Peyer's patch (tissue), 4 donors: ENCODE results near the gene TNFRSF13B.

ENCODE experiments used
- POLR2A ChIP-seq, 2 donors: fragments of 450-650 bp; IDR thresholded peaks; one replicate each; pipeline ENCODE4 v1.5.1; 2017; ENCODE audit warnings: antibody characterized with exemption in 2 of 2, mild to moderate bottlenecking in 2 of 2, moderate library complexity in 2 of 2
- TF ChIP-seq, protein P1 (sequence below), 6 experiments: fragments of 450-650 bp in 4 of 6; fragments of 200-600 bp in 2 of 6; sonication (generic) in 1 of 6; IDR thresholded peaks; one replicate each; pipeline ENCODE4 v1.5.1; 2017 to 2019; ENCODE audit warnings: antibody characterized with exemption in 6 of 6, mild to moderate bottlenecking in 3 of 6, moderate library complexity in 1 of 6

DNA sequence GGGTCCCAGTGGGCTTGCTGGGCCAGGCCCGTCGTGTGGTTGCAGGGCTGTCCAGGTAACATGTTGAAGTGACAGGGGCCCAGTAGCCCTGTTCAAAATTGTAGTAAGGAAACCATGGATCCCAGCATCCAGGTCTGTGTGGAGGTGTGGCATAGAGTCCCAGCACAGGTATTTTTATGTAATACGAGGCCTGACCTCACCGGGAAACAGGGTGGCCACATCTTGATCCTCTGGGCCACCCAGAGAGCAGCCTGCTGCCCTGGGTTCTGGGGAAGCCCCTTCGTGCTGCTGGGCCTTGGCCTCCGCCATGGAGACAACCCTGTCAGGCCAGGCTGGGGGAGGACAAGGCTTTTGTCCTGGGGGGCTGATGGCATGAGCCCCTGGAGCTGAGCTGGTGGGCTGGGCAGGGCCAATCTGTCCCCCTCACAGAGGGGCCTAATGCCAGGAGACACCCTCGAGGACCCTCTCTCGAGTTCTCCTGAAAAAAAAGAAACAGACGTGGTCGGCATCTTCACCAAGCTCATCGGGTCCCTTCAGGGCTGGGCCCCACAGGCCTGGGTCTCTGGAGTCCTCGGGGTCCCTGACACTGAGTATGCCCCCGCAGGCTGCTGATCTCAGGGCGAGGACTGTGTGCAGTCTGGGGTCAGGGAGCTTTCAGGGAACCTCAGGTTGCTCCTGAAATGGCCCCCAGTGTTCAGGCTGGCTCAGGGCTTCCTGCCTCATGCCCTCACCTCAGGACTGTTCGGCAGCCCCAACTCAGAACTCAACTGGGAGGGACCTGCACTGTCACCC is 47.8 kb downstream of the TNFRSF13B start:
- TF ChIP-seq, protein P1, sequence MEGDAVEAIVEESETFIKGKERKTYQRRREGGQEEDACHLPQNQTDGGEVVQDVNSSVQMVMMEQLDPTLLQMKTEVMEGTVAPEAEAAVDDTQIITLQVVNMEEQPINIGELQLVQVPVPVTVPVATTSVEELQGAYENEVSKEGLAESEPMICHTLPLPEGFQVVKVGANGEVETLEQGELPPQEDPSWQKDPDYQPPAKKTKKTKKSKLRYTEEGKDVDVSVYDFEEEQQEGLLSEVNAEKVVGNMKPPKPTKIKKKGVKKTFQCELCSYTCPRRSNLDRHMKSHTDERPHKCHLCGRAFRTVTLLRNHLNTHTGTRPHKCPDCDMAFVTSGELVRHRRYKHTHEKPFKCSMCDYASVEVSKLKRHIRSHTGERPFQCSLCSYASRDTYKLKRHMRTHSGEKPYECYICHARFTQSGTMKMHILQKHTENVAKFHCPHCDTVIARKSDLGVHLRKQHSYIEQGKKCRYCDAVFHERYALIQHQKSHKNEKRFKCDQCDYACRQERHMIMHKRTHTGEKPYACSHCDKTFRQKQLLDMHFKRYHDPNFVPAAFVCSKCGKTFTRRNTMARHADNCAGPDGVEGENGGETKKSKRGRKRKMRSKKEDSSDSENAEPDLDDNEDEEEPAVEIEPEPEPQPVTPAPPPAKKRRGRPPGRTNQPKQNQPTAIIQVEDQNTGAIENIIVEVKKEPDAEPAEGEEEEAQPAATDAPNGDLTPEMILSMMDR (IDR thresholded peaks at IDR 0.05) = no peak
- no peak for TF ChIP-seq POLR2A (IDR thresholded peaks at IDR 0.05)
